ENCODE data around the gene BGLAP. TPM values are rescaled to one million over a fixed set of nuclear protein-coding genes. Genes with fewer than 3 reads are reported as not detected.

Gene BGLAP
- total and polyA plus RNA-seq, 11 donors: 0.32 to 0.99 (median 0.58) TPM; not detected in 3

GRCh38 chr1:156238248-156238647, 3.7 kb upstream of the BGLAP start:
- WGBS, 4 donors: 91 to 95% (median 94%) methylated on average over 5 of the region's 5 CpGs
- DNase-seq: no peak
- H3K4me3 ChIP-seq: no peak overlapping the region
- no peak for ATAC-seq
- TF ChIP-seq POLR2A (IDR thresholded peaks at IDR 0.05): no peak
- no peak for TF ChIP-seq CTCF (IDR thresholded peaks at IDR 0.05)
- intact Hi-C loops (cut with DNase I): no loop called here
- H3K36me3 ChIP-seq: peaks cover 2 to 87% (median 74%) of the 10 kb centered on the region in 9 donors
- H3K9me3 ChIP-seq: no peaks in the 10 kb centered on the region
- no peak overlapping the region for H3K27ac ChIP-seq
- no peaks in the 10 kb centered on the region for H3K27me3 ChIP-seq
- no peaks in the 10 kb centered on the region for H3K4me1 ChIP-seq

- Histone ChIP-seq H3K9me3 (no peaks in the 10 kb centered on the region), H3K36me3 (peaks cover 1 to 57% (median 44%) of the 10 kb centered on the region in 9 donors), H3K27ac (no peak overlapping the region), H3K4me3 (no peak overlapping the region), H3K4me1 (peaks cover 3 to 15% (median 11%) of the 10 kb centered on the region in 12 donors), H3K27me3 (peaks cover 0 to 17% (median 14%) of the 10 kb centered on the region in 9 donors)
- ATAC-seq (no peak), DNase-seq (no peak)
- no peak for TF ChIP-seq CTCF (IDR thresholded peaks at IDR 0.05)
- TF ChIP-seq POLR2A (IDR thresholded peaks at IDR 0.05): no peak
- intact Hi-C loops (cut with DNase I): loop anchor here in 1 of 10 donors (10.0 kb wide), 1 partner anchor 73 kb away; no protein-coding TSS in a partner anchor
- WGBS, 4 donors: 74 to 82% (median 76%) methylated on average over 13 to 15 of the region's 15 CpGs
Measured at GRCh38 chr1:156241311-156241811, 623 bp upstream of the BGLAP start.

- H3K27ac ChIP-seq: no peak overlapping the region
- WGBS, 4 donors: 70 to 83% (median 81%) methylated on average over 4 to 10 of the region's 10 CpGs
- H3K9me3 ChIP-seq: no peaks in the 10 kb centered on the region
- TF ChIP-seq CTCF (IDR thresholded peaks at IDR 0.05) (no peak), POLR2A (IDR thresholded peaks at IDR 0.05) (no peak)
- ATAC-seq (no peak), DNase-seq (no peak)
- intact Hi-C loops (cut with DNase I): loop anchor here in 1 of 10 donors (10.0 kb wide), 1 partner anchor 72 kb away; no protein-coding TSS in a partner anchor
- H3K4me3 ChIP-seq: no peak overlapping the region
- H3K36me3 ChIP-seq: peaks cover 0 to 43% (median 30%) of the 10 kb centered on the region in 9 donors
- peaks cover 0 to 17% (median 14%) of the 10 kb centered on the region in 9 donors for H3K27me3 ChIP-seq
- H3K4me1 ChIP-seq: peaks cover 3 to 28% (median 20%) of the 10 kb centered on the region in 12 donors
Measured at GRCh38 chr1:156242738-156243137, 754 bp downstream of the BGLAP start.

GRCh38 chr1:156244126-156244525, 2.1 kb downstream of the BGLAP start:
- Histone ChIP-seq H3K36me3 (peaks cover 0 to 33% (median 18%) of the 10 kb centered on the region in 9 donors), H3K27me3 (peaks cover 0 to 17% (median 14%) of the 10 kb centered on the region in 9 donors), H3K9me3 (no peaks in the 10 kb centered on the region), H3K4me1 (peaks cover 3 to 37% (median 24%) of the 10 kb centered on the region in 12 donors), H3K27ac (no peak overlapping the region), H3K4me3 (no peak overlapping the region)
- DNase-seq (no peak), ATAC-seq (no peak)
- no peak for TF ChIP-seq POLR2A (IDR thresholded peaks at IDR 0.05)
- TF ChIP-seq CTCF (IDR thresholded peaks at IDR 0.05): no peak
- WGBS, 4 donors: 87 to 93% (median 91%) methylated on average over 2 of the region's 2 CpGs
- intact Hi-C loops (cut with DNase I): loop anchor here in 1 of 10 donors (10.0 kb wide), 1 partner anchor 71 kb away; no protein-coding TSS in a partner anchor
